ENCODE results near the gene TECTB.

Gene TECTB

GRCh38 chr10:112278871-112279270 lies 4.3 kb upstream of the TECTB start:
- no peak for DNase-seq (ENCODE audit: low read depth)

DNA sequence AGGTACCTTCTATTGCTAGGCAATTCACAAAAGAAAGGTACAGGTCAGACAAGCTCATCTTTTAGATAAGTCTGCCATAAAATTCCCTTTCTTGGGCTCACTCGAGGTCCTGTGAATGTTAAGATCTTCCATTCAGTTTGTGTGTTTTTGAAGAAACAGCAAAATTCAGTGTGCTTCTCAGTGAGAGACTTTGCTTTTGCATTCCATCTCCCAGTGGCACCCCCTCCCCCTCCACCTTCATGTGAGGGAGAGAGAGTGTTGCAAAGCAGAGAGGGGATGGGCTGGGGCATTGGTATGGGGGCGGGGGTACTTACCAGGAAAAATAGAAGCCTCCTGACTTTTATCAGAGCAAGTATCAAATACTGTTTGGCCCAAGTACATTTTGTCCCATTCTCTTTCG lies 3.8 kb upstream of the TECTB start:
- no peak for TF ChIP-seq CTCF (IDR thresholded peaks at IDR 0.05; ENCODE audit: control insufficient read depth, insufficient read depth, low read depth, low read length, missing control alignments)
- no peak overlapping the region for H3K4me3 ChIP-seq (ENCODE audit: control insufficient read depth, low read depth, low read length)
- no peak for DNase-seq (ENCODE audit: low read depth)

More at GRCh38 chr10:112278871-112279270, 4.3 kb upstream of the TECTB start:
- no peak for TF ChIP-seq CTCF (IDR thresholded peaks at IDR 0.05; ENCODE audit: control insufficient read depth, insufficient read depth, low read depth, low read length, missing control alignments)
- H3K4me3 ChIP-seq (ENCODE audit: control insufficient read depth, low read depth, low read length) = no peak overlapping the region

- H3K4me3 ChIP-seq (ENCODE audit: control insufficient read depth, low read depth, low read length) = no peak overlapping the region
- no peak for DNase-seq (ENCODE audit: low read depth)
- TF ChIP-seq CTCF (IDR thresholded peaks at IDR 0.05; ENCODE audit: control insufficient read depth, insufficient read depth, low read depth, low read length, missing control alignments) = no peak
Observed at GRCh38 chr10:112280205-112280921, 2.8 kb upstream of the TECTB start.

DNA sequence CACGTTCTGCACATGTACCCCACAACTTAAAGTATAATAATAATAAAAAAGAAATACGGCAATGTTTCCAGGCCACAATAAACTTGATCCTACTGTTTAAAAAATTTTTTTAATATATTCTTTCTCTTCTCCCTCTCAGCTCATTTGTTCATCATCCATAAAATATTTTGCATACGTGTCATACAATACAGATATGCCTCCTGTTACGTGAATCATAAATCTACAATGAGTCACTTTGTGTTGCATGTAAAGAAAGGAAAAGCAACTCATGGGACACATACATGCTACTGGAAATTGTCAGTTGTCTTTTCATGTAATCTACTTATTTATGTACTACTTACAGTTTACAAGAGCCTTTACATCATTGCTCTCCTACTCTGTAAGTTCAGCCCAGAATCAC lies 1.1 kb upstream of the TECTB start:
- no peak for TF ChIP-seq CTCF (IDR thresholded peaks at IDR 0.05; ENCODE audit: control insufficient read depth, insufficient read depth, low read depth, low read length, missing control alignments)
- no peak for DNase-seq (ENCODE audit: low read depth)
- H3K4me3 ChIP-seq (ENCODE audit: control insufficient read depth, low read depth, low read length) = no peak overlapping the region

GRCh38 chr10:112286837-112287818 lies 3.9 kb downstream of the TECTB start:
- no peak for DNase-seq (ENCODE audit: low read depth)
- no peak overlapping the region for H3K4me3 ChIP-seq (ENCODE audit: control insufficient read depth, low read depth, low read length)
- no peak for TF ChIP-seq CTCF (IDR thresholded peaks at IDR 0.05; ENCODE audit: control insufficient read depth, insufficient read depth, low read depth, low read length, missing control alignments)

GRCh38 chr10:112287844-112288243 lies 4.6 kb downstream of the TECTB start:
- no peak overlapping the region for H3K4me3 ChIP-seq (ENCODE audit: control insufficient read depth, low read depth, low read length)
- no peak for TF ChIP-seq CTCF (IDR thresholded peaks at IDR 0.05; ENCODE audit: control insufficient read depth, insufficient read depth, low read depth, low read length, missing control alignments)
- DNase-seq (ENCODE audit: low read depth) = no peak

Measured in AG09309 (cell line).